22Rv1 (cell line): ENCODE results near the gene PAPPA2.

Experiments used
- H3K27ac ChIP-seq: fragments of 450-650 bp; 2 replicates; pipeline ENCODE4 v1.5.1; 2017
- ZFX ChIP-seq: fragments of 450-650 bp; IDR thresholded peaks from 2 replicates; pipeline ENCODE4 v1.6.1; 2017; ENCODE audit warnings: antibody characterized with exemption, borderline replicate concordance
- TF ChIP-seq, protein P1 (sequence below): fragments of 450-650 bp; IDR thresholded peaks from 2 replicates; pipeline ENCODE4 v1.5.1; 2017; ENCODE audit warnings: mild to moderate bottlenecking

The PAPPA2 gene

GRCh38 chr1:176766779-176767178, 303.8 kb downstream of the PAPPA2 start:
- H3K27ac ChIP-seq, result no peak overlapping the region
- no peak for TF ChIP-seq ZFX

DNA sequence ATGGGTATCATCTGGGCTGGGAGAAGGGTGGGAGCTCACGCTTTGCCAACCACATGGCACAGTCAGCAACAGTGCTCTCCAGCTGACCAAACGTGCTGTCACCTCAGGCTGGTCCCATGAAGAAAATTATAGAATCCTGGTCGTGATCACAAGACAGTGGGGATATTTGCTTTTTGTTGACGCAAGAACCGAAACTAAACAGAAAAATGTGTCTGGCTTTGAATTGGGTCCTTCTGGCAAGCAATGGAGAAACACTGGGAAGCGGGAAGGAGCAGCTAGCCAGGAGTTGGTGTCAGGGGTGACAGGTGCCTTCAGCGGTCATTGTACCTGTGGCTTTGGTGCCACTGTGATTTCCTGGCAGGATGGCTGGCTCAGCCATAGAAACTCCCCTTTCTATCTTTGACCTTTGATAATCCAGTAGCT, 304.8 kb downstream of the PAPPA2 start:
- H3K27ac ChIP-seq, result no peak overlapping the region
- TF ChIP-seq, protein P1, sequence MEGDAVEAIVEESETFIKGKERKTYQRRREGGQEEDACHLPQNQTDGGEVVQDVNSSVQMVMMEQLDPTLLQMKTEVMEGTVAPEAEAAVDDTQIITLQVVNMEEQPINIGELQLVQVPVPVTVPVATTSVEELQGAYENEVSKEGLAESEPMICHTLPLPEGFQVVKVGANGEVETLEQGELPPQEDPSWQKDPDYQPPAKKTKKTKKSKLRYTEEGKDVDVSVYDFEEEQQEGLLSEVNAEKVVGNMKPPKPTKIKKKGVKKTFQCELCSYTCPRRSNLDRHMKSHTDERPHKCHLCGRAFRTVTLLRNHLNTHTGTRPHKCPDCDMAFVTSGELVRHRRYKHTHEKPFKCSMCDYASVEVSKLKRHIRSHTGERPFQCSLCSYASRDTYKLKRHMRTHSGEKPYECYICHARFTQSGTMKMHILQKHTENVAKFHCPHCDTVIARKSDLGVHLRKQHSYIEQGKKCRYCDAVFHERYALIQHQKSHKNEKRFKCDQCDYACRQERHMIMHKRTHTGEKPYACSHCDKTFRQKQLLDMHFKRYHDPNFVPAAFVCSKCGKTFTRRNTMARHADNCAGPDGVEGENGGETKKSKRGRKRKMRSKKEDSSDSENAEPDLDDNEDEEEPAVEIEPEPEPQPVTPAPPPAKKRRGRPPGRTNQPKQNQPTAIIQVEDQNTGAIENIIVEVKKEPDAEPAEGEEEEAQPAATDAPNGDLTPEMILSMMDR, result no peak
- no peak for TF ChIP-seq ZFX

GRCh38 chr1:176768532-176768931, 305.6 kb downstream of the PAPPA2 start:
- H3K27ac ChIP-seq, result no peak overlapping the region
- TF ChIP-seq, protein P1, result no peak
- TF ChIP-seq ZFX, result no peak

- H3K27ac ChIP-seq, result no peak overlapping the region
- TF ChIP-seq ZFX, result no peak
- TF ChIP-seq, protein P1, result no peak
Observed at GRCh38 chr1:176770066-176770465, 307.1 kb downstream of the PAPPA2 start.

- no peak overlapping the region for H3K27ac ChIP-seq
- TF ChIP-seq, protein P1, result no peak
- no peak for TF ChIP-seq ZFX
Observed at GRCh38 chr1:176773038-176773437, 310.1 kb downstream of the PAPPA2 start.

DNA sequence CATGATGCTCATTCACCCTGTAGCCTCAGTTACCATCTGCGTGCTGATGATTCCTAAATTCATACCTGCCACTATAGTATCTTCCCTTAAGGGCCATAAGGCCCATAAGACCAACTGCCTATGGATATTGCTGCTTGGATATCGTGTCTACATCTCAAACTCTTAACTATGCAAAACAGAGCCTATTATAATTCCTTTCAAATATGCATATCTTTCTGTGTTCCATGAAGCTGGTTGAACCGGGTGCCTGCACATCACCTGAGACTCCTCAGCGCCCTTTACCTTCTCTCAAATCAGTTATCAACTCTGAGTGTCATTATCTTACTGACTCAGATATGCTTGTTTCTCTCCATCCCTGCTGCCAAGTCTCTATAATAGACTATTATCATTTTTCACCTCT, 311.2 kb downstream of the PAPPA2 start:
- H3K27ac ChIP-seq, result no peak overlapping the region
- TF ChIP-seq, protein P1, result no peak
- TF ChIP-seq ZFX, result no peak

- no peak overlapping the region for H3K27ac ChIP-seq
- TF ChIP-seq, protein P1, result no peak
- TF ChIP-seq ZFX, result no peak
Observed at GRCh38 chr1:176775378-176775777, 312.4 kb downstream of the PAPPA2 start.

DNA sequence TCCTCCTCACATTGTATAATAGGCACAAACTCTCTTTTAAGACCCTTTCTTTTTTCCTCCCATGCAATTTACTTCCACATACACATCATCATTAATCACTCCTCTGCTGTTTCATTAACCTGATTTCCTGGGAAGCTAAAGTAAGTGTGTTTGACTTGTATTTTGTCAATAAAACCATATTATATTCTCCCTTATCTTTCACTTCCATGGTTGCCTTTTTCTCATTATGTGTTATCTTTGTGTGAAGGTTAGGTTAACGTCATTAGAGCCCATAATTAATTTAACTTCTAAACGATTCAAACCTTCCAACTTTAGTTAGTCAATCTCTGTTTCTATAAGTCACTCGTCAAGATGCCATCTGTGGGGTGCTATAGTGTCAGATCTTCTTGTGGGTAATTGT, 313.0 kb downstream of the PAPPA2 start:
- TF ChIP-seq, protein P1, result no peak
- no peak for TF ChIP-seq ZFX
- no peak overlapping the region for H3K27ac ChIP-seq
